Measurements from ENCODE around the gene MAML2.

DNA sequence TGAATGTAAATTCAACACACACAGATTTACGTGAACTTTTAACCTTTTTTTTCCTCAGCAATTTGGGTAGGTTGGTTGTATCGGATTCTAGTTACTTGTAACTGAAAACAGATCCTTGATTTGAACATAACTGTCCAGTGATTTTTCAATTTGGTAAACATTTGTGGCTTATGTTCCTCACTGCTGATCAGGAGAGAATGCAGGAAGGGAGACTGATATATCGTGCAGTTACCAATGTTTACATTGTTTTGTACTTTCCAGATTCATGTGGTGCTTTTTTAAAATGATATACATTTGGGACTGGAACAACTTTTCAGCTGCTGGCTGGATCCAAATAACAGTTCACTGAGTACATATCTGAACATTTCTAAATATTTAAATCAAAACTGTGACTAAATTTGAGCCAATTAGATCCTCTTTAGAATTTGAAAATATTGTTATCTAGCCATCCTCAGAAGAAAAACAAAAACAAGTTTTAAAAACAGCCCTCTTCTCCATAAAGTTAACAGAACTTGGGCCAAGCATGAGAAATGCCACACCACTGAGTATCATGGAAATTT, 334.8 kb downstream of the MAML2 start:
- TF ChIP-seq, protein P1, sequence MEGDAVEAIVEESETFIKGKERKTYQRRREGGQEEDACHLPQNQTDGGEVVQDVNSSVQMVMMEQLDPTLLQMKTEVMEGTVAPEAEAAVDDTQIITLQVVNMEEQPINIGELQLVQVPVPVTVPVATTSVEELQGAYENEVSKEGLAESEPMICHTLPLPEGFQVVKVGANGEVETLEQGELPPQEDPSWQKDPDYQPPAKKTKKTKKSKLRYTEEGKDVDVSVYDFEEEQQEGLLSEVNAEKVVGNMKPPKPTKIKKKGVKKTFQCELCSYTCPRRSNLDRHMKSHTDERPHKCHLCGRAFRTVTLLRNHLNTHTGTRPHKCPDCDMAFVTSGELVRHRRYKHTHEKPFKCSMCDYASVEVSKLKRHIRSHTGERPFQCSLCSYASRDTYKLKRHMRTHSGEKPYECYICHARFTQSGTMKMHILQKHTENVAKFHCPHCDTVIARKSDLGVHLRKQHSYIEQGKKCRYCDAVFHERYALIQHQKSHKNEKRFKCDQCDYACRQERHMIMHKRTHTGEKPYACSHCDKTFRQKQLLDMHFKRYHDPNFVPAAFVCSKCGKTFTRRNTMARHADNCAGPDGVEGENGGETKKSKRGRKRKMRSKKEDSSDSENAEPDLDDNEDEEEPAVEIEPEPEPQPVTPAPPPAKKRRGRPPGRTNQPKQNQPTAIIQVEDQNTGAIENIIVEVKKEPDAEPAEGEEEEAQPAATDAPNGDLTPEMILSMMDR (IDR thresholded peaks at IDR 0.05) = no peak
- TF ChIP-seq POLR2AphosphoS5 (IDR thresholded peaks at IDR 0.05; ENCODE audit: low read depth, low read length) (no peak), SIN3A (IDR thresholded peaks at IDR 0.05; ENCODE audit: borderline replicate concordance, insufficient read depth, low read depth, low read length) (no peak)

All from Panc1 (cell line).